Astrocyte (in vitro differentiated cells and primary cell): ENCODE data around the gene IL34. TPM values are rescaled to one million over a fixed set of nuclear protein-coding genes. Genes with fewer than 3 reads are reported as not detected.

Experiments used
- DNase-seq: peaks from one replicate; pipeline ENCODE4 v3.0.0-alpha.2; 2010; ENCODE audit warnings: low read depth
- FAIRE-seq: peaks from 2 replicates; lab custom pipeline; 2011; peaks lifted over from hg19 to GRCh38; lab: Jason Lieb, UNC
- H2AFZ ChIP-seq: 2 replicates; pipeline ENCODE4 v1.6.0; 2012; ENCODE audit warnings: low read depth, low read length, inconsistent platforms
- H3K27ac ChIP-seq: 2 replicates; pipeline ENCODE4 v1.5.1; 2011; ENCODE audit warnings: low read depth, low read length, inconsistent platforms
- H3K27me3 ChIP-seq: 2 replicates; pipeline ENCODE4 v1.6.0; 2011; ENCODE audit warnings: low read length, inconsistent platforms; ENCODE audit not compliant: insufficient read depth
- H3K36me3 ChIP-seq: 2 replicates; pipeline ENCODE4 v1.5.1; 2011; ENCODE audit warnings: low read length, inconsistent platforms; ENCODE audit not compliant: insufficient read depth
- H3K4me1 ChIP-seq: 2 replicates; pipeline ENCODE4 v1.5.1; 2011; ENCODE audit warnings: low read length, inconsistent platforms; ENCODE audit not compliant: insufficient read depth
- H3K4me2 ChIP-seq: 2 replicates; pipeline ENCODE4 v1.6.0; 2012; ENCODE audit warnings: low read length, inconsistent platforms
- H3K4me3 ChIP-seq: 2 replicates; pipeline ENCODE4 v1.5.1; 2011; ENCODE audit warnings: low read depth, mild to moderate bottlenecking, low read length, inconsistent platforms; ENCODE audit not compliant: insufficient read depth
- H3K79me2 ChIP-seq: 2 replicates; pipeline ENCODE4 v1.6.0; 2012; ENCODE audit warnings: mild to moderate bottlenecking, low read length, inconsistent platforms; ENCODE audit not compliant: insufficient read depth
- H3K9ac ChIP-seq: 2 replicates; pipeline ENCODE4 v1.6.0; 2012; ENCODE audit warnings: mild to moderate bottlenecking, low read length, inconsistent platforms
- H3K9me3 ChIP-seq: 2 replicates; pipeline ENCODE4 v1.5.1; 2012; ENCODE audit warnings: low read depth, mild to moderate bottlenecking, low read length, inconsistent platforms; ENCODE audit not compliant: insufficient read depth
- H4K20me1 ChIP-seq: 2 replicates; pipeline ENCODE4 v1.6.0; 2012; ENCODE audit warnings: low read length, inconsistent platforms; ENCODE audit not compliant: insufficient read depth
- H3K27ac Mint-ChIP-seq: one replicate; pipeline ENCODE4 v1.8.0; 2021; ENCODE audit warnings: mild to moderate bottlenecking, mixed read lengths; ENCODE audit not compliant: unreplicated experiment
- H3K27me3 Mint-ChIP-seq: one replicate; pipeline ENCODE4 v1.8.0; 2021; ENCODE audit warnings: low read depth, mixed read lengths; ENCODE audit not compliant: unreplicated experiment
- H3K36me3 Mint-ChIP-seq: one replicate; pipeline ENCODE4 v1.8.0; 2021; ENCODE audit warnings: low read depth, mixed read lengths; ENCODE audit not compliant: unreplicated experiment
- H3K4me1 Mint-ChIP-seq: one replicate; pipeline ENCODE4 v1.8.0; 2021; ENCODE audit warnings: low read depth, mixed read lengths; ENCODE audit not compliant: unreplicated experiment
- H3K4me3 Mint-ChIP-seq: one replicate; pipeline ENCODE4 v1.8.0; 2021; ENCODE audit warnings: mild to moderate bottlenecking, moderate library complexity, mixed read lengths; ENCODE audit not compliant: unreplicated experiment
- H3K9me3 Mint-ChIP-seq: one replicate; pipeline ENCODE4 v1.8.0; 2021; ENCODE audit warnings: mild to moderate bottlenecking, mixed read lengths; ENCODE audit not compliant: unreplicated experiment
- CTCF ChIP-seq: IDR thresholded peaks from 2 replicates; pipeline ENCODE4 v1.5.1; 2011; ENCODE audit warnings: low read depth, mild to moderate bottlenecking, inconsistent platforms, low read length, moderate library complexity; ENCODE audit not compliant: insufficient read depth
- EZH2 ChIP-seq: IDR thresholded peaks from 2 replicates; pipeline ENCODE4 v1.6.1; 2012; ENCODE audit warnings: mild to moderate bottlenecking, low read length, inconsistent platforms; ENCODE audit not compliant: insufficient read depth
- total RNA-seq: library from RNA; stranded (reverse); gene quantifications from 2 replicates; pipeline ENCODE4 v1.2.1, GENCODE V29; 2021

Gene IL34
- total RNA-seq, 1 donor from 2014 or later = 0.34 TPM

GRCh38 chr16:70651524-70651923, 5.2 kb downstream of the IL34 start:
- Histone ChIP-seq H3K9ac (no peak overlapping the region), H3K79me2 (no peaks in the 10 kb centered on the region), H3K4me2 (no peak overlapping the region), H4K20me1 (no peaks in the 10 kb centered on the region), H3K36me3 (no peaks in the 10 kb centered on the region), H3K27ac (no peak overlapping the region), H2AFZ (no peak overlapping the region), H3K4me3 (no peak overlapping the region), H3K9me3 (no peaks in the 10 kb centered on the region), H3K27me3 (no peaks in the 10 kb centered on the region), H3K4me1 (peaks cover 20% of the 10 kb centered on the region)
- Mint-ChIP-seq H3K27me3 (peaks cover 7% of the 10 kb centered on the region), H3K27ac (no peak overlapping the region), H3K4me3 (no peak overlapping the region), H3K4me1 (peaks cover 12% of the 10 kb centered on the region), H3K9me3 (peaks cover 2% of the 10 kb centered on the region), H3K36me3 (no peaks in the 10 kb centered on the region)
- DNase-seq (peak; percentile 5), FAIRE-seq (no peak)
- TF ChIP-seq EZH2 = no peak
- no peak for TF ChIP-seq CTCF

- DNase-seq = peak; percentile 9
- TF ChIP-seq CTCF = no peak
- no peak for TF ChIP-seq EZH2
- H3K9ac ChIP-seq = no peak overlapping the region
- peaks cover 11% of the 10 kb centered on the region for H3K4me1 Mint-ChIP-seq
- no peaks in the 10 kb centered on the region for H3K9me3 ChIP-seq
- H3K4me3 Mint-ChIP-seq = no peak overlapping the region
- no peaks in the 10 kb centered on the region for H4K20me1 ChIP-seq
- H2AFZ ChIP-seq = no peak overlapping the region
- no peak for FAIRE-seq
- H3K4me2 ChIP-seq = no peak overlapping the region
- H3K9me3 Mint-ChIP-seq = peaks cover 2% of the 10 kb centered on the region
- H3K27ac Mint-ChIP-seq = no peak overlapping the region
- no peak overlapping the region for H3K27ac ChIP-seq
- no peaks in the 10 kb centered on the region for H3K36me3 Mint-ChIP-seq
- no peak overlapping the region for H3K4me3 ChIP-seq
- H3K27me3 Mint-ChIP-seq = peaks cover 11% of the 10 kb centered on the region
- no peaks in the 10 kb centered on the region for H3K27me3 ChIP-seq
- H3K4me1 ChIP-seq = peaks cover 15% of the 10 kb centered on the region
- H3K36me3 ChIP-seq = no peaks in the 10 kb centered on the region
- no peaks in the 10 kb centered on the region for H3K79me2 ChIP-seq
These were observed 6.0 kb downstream of the IL34 start for GRCh38 chr16:70652322-70652721.

- Mint-ChIP-seq H3K27me3 (peaks cover 5% of the 10 kb centered on the region), H3K4me3 (no peak overlapping the region), H3K4me1 (peaks cover 8% of the 10 kb centered on the region), H3K27ac (peak overlapping the region; percentile 64), H3K9me3 (peaks cover 2% of the 10 kb centered on the region), H3K36me3 (no peaks in the 10 kb centered on the region)
- no peak overlapping the region for H2AFZ ChIP-seq
- no peaks in the 10 kb centered on the region for H3K79me2 ChIP-seq
- H3K4me2 ChIP-seq = no peak overlapping the region
- H3K27ac ChIP-seq = no peak overlapping the region
- FAIRE-seq (no peak), DNase-seq (no peak)
- H3K4me3 ChIP-seq = no peak overlapping the region
- TF ChIP-seq EZH2 (no peak), CTCF (no peak)
- no peaks in the 10 kb centered on the region for H4K20me1 ChIP-seq
- H3K4me1 ChIP-seq = peaks cover 12% of the 10 kb centered on the region
- H3K27me3 ChIP-seq = no peaks in the 10 kb centered on the region
- H3K36me3 ChIP-seq = no peaks in the 10 kb centered on the region
- H3K9ac ChIP-seq = no peak overlapping the region
- H3K9me3 ChIP-seq = no peaks in the 10 kb centered on the region
These were observed 7.0 kb downstream of the IL34 start for GRCh38 chr16:70653406-70653805.
